Skeletal muscle tissue (tissue), 4 donors: ENCODE data around the gene STK17B. TPM values are rescaled to one million over a fixed set of nuclear protein-coding genes. Genes with fewer than 3 reads are reported as not detected.

ENCODE experiments used
- H3K27ac ChIP-seq: one replicate; pipeline ENCODE4 v1.7.0; 2013; ENCODE audit warnings: mild to moderate bottlenecking, low read depth, low read length, inconsistent platforms
- H3K27me3 ChIP-seq, 3 donors: one replicate each; pipeline ENCODE4 v1.7.0; 2013; ENCODE audit warnings: low read length in 3 of 3; ENCODE audit not compliant: control insufficient read depth in 3 of 3, insufficient read depth in 3 of 3
- H3K36me3 ChIP-seq, 3 donors: one replicate each; pipeline ENCODE4 v1.7.0; 2013; ENCODE audit warnings: low read length in 3 of 3; ENCODE audit not compliant: control insufficient read depth in 3 of 3, insufficient read depth in 3 of 3
- H3K4me1 ChIP-seq, 3 donors: one replicate each; pipeline ENCODE4 v1.7.0; 2013; ENCODE audit warnings: low read length in 3 of 3, mild to moderate bottlenecking in 3 of 3; ENCODE audit not compliant: control insufficient read depth in 3 of 3, insufficient read depth in 3 of 3
- H3K4me3 ChIP-seq, 3 donors: one replicate each; pipeline ENCODE4 v1.7.0; 2013; ENCODE audit warnings: low read length in 3 of 3
- H3K9ac ChIP-seq, 3 donors: one replicate each; pipeline ENCODE4 v1.7.0; 2013; ENCODE audit warnings: low read length in 3 of 3, mild to moderate bottlenecking in 3 of 3, moderate library complexity in 2 of 3, low read depth in 1 of 3
- H3K9me3 ChIP-seq, 3 donors: one replicate each; pipeline ENCODE4 v1.7.0; 2013; ENCODE audit warnings: low read length in 3 of 3; ENCODE audit not compliant: control insufficient read depth in 3 of 3
- total RNA-seq: library from RNA; depleted of rRNA; stranded (reverse); fragments of >200 nt; gene quantifications from one replicate; pipeline ENCODE4 v1.2.3, GENCODE V29; 2014
- donor health status: Osteomylitis.

Gene STK17B
- total RNA-seq, 1 donor from 2014 or later, result 15.7 TPM

- Histone ChIP-seq H3K36me3 (no peaks in the 10 kb centered on the region), H3K4me1 (no peaks in the 10 kb centered on the region), H3K9ac (no peak overlapping the region), H3K27ac (no peak overlapping the region), H3K27me3 (no peaks in the 10 kb centered on the region), H3K4me3 (no peak overlapping the region), H3K9me3 (no peaks in the 10 kb centered on the region)
Observed at GRCh38 chr2:196083601-196084000, 87.8 kb downstream of the STK17B start.

Other genes with a start within 250 kb of the STK17B start
- under 0.01 TPM for gene DNAH7, start 102.7 kb downstream of the STK17B start, total RNA-seq